Suprapubic skin (tissue), 3 donors: ENCODE results near the gene TRIM44.

ENCODE experiments used
- EP300 ChIP-seq: sonication (generic); formaldehyde crosslinking; IDR thresholded peaks from one replicate; pipeline ENCODE4 v1.6.1; 2017; ENCODE audit warnings: antibody characterized with exemption
- TF ChIP-seq, protein P1 (sequence below), 2 donors: fragments of 200-600 bp in 1 of 2; fragments of 450-650 bp in 1 of 2; sonication (generic) in 1 of 2; IDR thresholded peaks; one replicate each; pipeline ENCODE4 v1.5.1; 2016 to 2019; ENCODE audit warnings: antibody characterized with exemption in 2 of 2, mild to moderate bottlenecking in 1 of 2, moderate library complexity in 1 of 2

DNA sequence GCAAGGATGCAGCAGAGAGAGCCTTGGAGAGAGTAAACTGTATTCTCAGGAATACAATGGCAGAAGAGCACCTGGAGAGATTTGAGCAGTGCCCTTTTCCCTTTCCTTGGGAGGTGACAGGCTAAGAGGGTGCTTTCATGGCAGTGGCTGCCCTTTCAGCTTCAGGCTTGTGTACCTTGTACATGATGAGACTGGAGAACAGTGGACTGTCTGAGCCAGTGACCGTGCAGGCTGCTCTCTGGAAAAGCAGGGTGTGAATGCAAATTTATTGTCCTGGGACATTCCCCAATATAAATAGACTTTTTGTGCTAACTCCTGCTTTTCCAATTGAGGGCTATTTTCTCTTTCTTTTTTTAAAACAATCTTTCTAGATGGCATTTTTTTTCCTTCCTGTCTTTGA lies 99.3 kb downstream of the TRIM44 start:
- TF ChIP-seq EP300 = no peak
- TF ChIP-seq, protein P1, sequence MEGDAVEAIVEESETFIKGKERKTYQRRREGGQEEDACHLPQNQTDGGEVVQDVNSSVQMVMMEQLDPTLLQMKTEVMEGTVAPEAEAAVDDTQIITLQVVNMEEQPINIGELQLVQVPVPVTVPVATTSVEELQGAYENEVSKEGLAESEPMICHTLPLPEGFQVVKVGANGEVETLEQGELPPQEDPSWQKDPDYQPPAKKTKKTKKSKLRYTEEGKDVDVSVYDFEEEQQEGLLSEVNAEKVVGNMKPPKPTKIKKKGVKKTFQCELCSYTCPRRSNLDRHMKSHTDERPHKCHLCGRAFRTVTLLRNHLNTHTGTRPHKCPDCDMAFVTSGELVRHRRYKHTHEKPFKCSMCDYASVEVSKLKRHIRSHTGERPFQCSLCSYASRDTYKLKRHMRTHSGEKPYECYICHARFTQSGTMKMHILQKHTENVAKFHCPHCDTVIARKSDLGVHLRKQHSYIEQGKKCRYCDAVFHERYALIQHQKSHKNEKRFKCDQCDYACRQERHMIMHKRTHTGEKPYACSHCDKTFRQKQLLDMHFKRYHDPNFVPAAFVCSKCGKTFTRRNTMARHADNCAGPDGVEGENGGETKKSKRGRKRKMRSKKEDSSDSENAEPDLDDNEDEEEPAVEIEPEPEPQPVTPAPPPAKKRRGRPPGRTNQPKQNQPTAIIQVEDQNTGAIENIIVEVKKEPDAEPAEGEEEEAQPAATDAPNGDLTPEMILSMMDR (IDR thresholded peaks at IDR 0.05) = no peak
